Right lobe of liver (tissue), 4 donors: ENCODE results near the gene PLXNA4.

ENCODE experiments used
- CTCF ChIP-seq, 4 donors: fragments of 200-600 bp in 3 of 4; fragments of 450-650 bp in 1 of 4; IDR thresholded peaks; one replicate each; pipeline versions ENCODE4 v1.5.1 to v1.8.0; 2016 to 2022; ENCODE audit warnings: antibody characterized with exemption in 4 of 4, mild to moderate bottlenecking in 2 of 4
- POLR2A ChIP-seq: fragments of 450-650 bp; IDR thresholded peaks from one replicate; pipeline ENCODE4 v1.6.1; 2017; ENCODE audit warnings: antibody characterized with exemption, mild to moderate bottlenecking
- donor health status: DM: no; HTN: no; CAD: no.
- donor health status: DM: no; HTN: no; CAD: no.
- donor health status: DM: no; HTN: yes; CAD: no.

GRCh38 chr7:132225216-132226030 is 350.8 kb downstream of the PLXNA4 start:
- TF ChIP-seq CTCF (IDR thresholded peaks at IDR 0.05) (no peak), POLR2A (no peak)
